WI38 (cell line): Measurements from ENCODE around the gene KRTAP6-2.

Experiments
- H3K4me3 ChIP-seq: 2 replicates; pipeline ENCODE4 v1.5.1; 2011; ENCODE audit warnings: low read depth, mild to moderate bottlenecking, control low read depth, low read length
- TF ChIP-seq, protein P1 (sequence below): IDR thresholded peaks from 2 replicates; pipeline ENCODE4 v1.5.1; 2012; ENCODE audit warnings: low read depth, mild to moderate bottlenecking, control low read depth, low read length

KRTAP6-2 gene, protein sequence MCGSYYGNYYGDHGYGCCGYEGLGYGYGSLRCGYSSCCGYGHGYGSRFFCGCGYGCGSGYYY

DNA sequence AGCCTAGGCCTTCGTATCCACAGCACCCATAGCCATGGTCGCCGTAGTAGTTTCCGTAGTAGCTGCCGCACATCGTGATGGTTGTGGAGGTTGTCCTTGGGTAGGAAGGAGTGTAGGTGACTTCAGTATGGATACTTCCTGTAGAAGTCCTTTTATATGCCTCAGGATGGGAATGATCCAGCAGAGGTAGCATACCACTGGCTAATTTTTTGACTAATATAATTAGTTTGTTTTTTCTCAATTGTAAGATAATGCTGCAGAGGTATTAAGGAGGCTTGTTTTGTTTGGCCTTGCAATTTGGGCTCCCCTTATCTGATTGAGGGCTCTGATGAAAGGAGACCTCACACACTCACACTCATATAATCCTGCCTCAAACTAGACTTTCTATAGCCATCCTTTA lies at the start of gene KRTAP6-2:
Gene KRTAP6-2, minus strand, starts transcription at position 101 of the 400 bp plus-strand sequence. Its CDS starts 28 bp downstream, at position 73.
- H3K4me3 ChIP-seq, result no peak within 1 kb of the TSS
- TF ChIP-seq, protein P1, sequence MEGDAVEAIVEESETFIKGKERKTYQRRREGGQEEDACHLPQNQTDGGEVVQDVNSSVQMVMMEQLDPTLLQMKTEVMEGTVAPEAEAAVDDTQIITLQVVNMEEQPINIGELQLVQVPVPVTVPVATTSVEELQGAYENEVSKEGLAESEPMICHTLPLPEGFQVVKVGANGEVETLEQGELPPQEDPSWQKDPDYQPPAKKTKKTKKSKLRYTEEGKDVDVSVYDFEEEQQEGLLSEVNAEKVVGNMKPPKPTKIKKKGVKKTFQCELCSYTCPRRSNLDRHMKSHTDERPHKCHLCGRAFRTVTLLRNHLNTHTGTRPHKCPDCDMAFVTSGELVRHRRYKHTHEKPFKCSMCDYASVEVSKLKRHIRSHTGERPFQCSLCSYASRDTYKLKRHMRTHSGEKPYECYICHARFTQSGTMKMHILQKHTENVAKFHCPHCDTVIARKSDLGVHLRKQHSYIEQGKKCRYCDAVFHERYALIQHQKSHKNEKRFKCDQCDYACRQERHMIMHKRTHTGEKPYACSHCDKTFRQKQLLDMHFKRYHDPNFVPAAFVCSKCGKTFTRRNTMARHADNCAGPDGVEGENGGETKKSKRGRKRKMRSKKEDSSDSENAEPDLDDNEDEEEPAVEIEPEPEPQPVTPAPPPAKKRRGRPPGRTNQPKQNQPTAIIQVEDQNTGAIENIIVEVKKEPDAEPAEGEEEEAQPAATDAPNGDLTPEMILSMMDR, result no peak

DNA sequence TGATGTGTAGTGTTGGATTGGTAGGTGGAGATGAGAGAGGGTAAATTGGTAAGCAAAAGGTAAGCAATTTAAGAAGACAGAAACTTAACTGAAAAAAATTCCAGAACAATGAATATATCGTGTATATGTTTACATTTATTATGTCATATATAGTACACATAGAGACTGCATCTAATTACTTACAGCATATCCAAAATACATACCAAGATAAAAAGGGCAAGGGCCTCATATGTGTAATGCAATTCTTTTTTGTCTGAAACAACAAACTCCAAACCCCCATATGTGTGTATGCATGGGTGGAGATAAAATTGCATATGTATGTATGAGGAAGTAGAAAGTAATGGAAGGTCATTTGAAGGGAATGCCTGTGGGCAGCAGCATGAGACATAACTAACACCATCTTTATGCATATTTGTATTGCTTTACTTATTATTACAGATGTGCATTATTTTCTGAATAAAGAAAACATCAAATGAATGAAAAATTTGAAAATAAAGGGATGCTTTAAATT lies 48.3 kb upstream of the KRTAP6-2 start:
- no peak overlapping the region for H3K4me3 ChIP-seq
- TF ChIP-seq, protein P1, result no peak

DNA sequence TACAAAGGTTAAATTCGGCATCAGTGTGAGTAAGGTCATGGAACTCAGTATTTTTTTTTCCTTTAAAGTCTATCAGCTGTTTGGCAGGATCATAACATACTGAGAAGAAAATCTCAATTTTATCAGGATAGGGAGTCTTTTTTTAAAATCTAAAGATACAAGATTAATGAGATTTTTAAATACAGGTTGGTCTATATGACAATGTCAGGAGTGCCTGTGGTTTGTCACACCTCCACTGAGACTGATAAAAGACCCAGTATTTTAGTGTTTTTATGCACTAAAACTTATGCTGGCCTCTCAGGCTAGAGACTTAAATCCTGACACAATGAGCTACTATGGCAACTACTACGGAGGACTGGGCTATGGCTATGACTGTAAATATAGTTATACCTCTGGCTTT lies 43.9 kb upstream of the KRTAP6-2 start, which contains the start of gene KRTAP20-3:
Gene KRTAP20-3, plus strand, starts transcription at position 301 of the 400 bp plus-strand sequence.
- H3K4me3 ChIP-seq, result no peak within 1 kb of the TSS
- TF ChIP-seq, protein P1, result no peak

DNA sequence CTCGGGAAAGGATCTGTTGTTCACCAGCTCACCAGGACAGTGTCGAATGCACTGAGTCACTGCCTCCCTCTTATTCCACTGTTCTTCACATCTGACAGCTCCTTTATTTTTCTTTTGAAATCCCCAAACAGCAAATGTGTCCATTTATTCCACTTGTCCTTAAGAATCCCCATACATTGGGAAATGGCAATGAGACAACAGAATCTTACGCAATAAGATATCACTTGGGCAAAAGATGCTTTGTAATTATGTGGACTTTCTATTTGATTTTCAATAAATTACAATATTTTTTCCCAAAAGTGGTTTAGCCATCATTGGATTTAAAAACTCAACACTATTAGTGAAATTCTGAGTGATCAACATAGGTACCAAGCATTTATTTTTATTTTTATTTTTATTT lies 40.0 kb upstream of the KRTAP6-2 start:
- no peak overlapping the region for H3K4me3 ChIP-seq
- TF ChIP-seq, protein P1, result no peak

DNA sequence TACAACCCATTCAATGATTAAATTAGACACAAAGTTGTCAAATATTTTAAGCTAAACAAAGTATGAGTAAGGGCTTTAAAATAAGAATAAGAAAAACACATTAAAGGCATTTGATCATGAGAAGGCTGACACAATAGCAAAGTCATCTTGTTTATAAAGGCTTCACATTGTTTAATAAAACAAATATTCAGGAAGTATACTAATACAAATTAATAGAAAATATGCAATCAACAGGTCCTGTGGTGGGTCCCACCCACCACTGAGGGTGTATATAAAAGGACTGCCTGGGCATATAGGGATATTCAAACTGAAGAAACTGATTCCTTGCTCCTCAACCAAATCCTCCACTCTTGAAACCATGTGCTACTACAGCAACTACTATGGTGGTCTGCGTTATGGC lies 36.2 kb upstream of the KRTAP6-2 start, which contains the start of gene KRTAP20-2:
Gene KRTAP20-2, plus strand, starts transcription at position 301 of the 400 bp plus-strand sequence. Its CDS starts 58 bp downstream, at position 359.
- TF ChIP-seq, protein P1, result no peak
- H3K4me3 ChIP-seq, result no peak within 1 kb of the TSS

DNA sequence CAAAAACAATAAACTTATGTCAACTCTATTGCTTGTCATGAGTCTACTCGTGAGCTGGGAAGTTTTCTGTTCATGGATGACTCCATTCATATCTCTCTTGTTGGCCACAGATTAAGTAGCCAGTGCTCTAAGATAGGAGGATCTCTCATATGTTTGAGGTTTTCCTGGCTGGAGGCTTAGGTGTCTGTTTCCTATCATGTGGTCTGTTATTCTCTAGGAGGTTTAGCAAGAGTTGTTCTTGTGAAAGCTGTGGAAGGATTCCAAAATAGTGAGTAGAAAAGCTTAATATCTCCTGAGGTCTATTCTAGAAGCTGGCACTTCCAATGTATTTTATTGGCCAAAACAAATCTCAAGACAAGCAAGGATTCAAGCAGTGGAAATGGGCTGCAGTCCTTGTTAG lies 30.5 kb upstream of the KRTAP6-2 start:
- TF ChIP-seq, protein P1, result no peak

DNA sequence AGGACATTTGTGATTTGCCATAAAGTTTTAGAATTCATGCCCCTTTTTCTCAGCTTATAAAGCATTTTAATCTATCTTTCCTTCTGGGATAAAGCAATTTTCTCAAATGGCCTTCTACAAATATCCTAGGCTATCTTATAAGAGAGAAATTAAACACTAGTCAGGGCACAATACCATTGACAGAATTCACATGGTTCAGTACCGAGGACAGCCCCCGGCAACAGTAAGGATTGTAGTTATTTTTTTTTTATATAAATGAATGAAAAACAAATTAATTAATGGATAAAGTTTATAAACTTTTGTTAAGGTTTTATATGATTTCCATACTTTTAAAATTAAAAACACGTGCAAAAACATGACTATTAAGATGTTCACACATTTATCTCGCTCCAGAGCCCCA lies 29.4 kb upstream of the KRTAP6-2 start:
- TF ChIP-seq, protein P1, result no peak

More for the DNA sequence above, 30.5 kb upstream of the KRTAP6-2 start:
- no peak overlapping the region for H3K4me3 ChIP-seq

More for the DNA sequence above, 29.4 kb upstream of the KRTAP6-2 start:
- no peak overlapping the region for H3K4me3 ChIP-seq
